IMR-90 (cell line): Measurements from ENCODE around the gene DTX1. TPM values are rescaled to one million over a fixed set of nuclear protein-coding genes. Genes with fewer than 3 reads are reported as not detected.

ENCODE experiments used
- ATAC-seq: fragments of 200-7000 bp; cut with Tn5 transposase; 2 replicates; pipeline ENCODE4 v1.9.1; 2020; ENCODE audit warnings: low read depth, mild to moderate bottlenecking, moderate library complexity
- BruUV-seq: library from RNA; stranded (reverse); fragments of 400-500 nt; replicated peaks from 2 replicates; lab custom pipeline; 2021; lab: Mats Ljungman, UMichigan
- CTCF ChIA-PET: fragments of 300-600 bp; formaldehyde crosslinking; extraction: SDS; loops from one replicate; lab custom pipeline; 2021; ENCODE audit warnings: antibody characterized with exemption; lab: Yijun Ruan, JAX
- POLR2A ChIA-PET: fragments of 300-600 bp; sonication (Branson Sonifier 250); formaldehyde crosslinking; loops from one replicate; lab custom pipeline; 2022; ENCODE audit warnings: antibody characterized with exemption; ENCODE audit not compliant: unreplicated experiment; lab: Charles Lee
- DNase-seq: peaks from one replicate; pipeline ENCODE4 v3.0.0; 2013
- H2AFZ ChIP-seq: replicated peaks from 2 replicates; pipeline ENCODE3; 2013; ENCODE audit warnings: low read length, mild to moderate bottlenecking; ENCODE audit not compliant: poor library complexity
- H2AK5ac ChIP-seq: 2 replicates; pipeline ENCODE4 v1.6.1; 2013; ENCODE audit warnings: low read depth, low read length, inconsistent platforms
- H2AK9ac ChIP-seq: replicated peaks from 2 replicates; pipeline ENCODE3; 2013; ENCODE audit warnings: mild to moderate bottlenecking, low read depth, low read length, moderate library complexity; ENCODE audit not compliant: poor library complexity
- H2BK120ac ChIP-seq: 2 replicates; pipeline ENCODE4 v1.6.1; 2013; ENCODE audit warnings: low read depth, low read length, inconsistent platforms
- H2BK15ac ChIP-seq: 3 replicates; pipeline ENCODE4 v1.6.1; 2013; ENCODE audit warnings: low read depth, low read length, inconsistent platforms
- H2BK20ac ChIP-seq: 2 replicates; pipeline ENCODE4 v1.6.1; 2013; ENCODE audit warnings: low read depth, mild to moderate bottlenecking, inconsistent platforms, low read length, moderate library complexity
- H2BK5ac ChIP-seq: 2 replicates; pipeline ENCODE4 v1.6.1; 2013; ENCODE audit warnings: mild to moderate bottlenecking, low read depth, low read length, inconsistent platforms; ENCODE audit not compliant: poor library complexity, severe bottlenecking
- H3K14ac ChIP-seq: replicated peaks from 2 replicates; pipeline ENCODE4 v1.6.1; 2013; ENCODE audit warnings: low read depth, low read length, inconsistent platforms
- H3K18ac ChIP-seq: 2 replicates; pipeline ENCODE4 v1.6.1; 2013; ENCODE audit warnings: low read depth, low read length, control low read depth
- H3K23ac ChIP-seq: 2 replicates; pipeline ENCODE4 v1.6.1; 2013; ENCODE audit warnings: low read depth, low read length, inconsistent platforms
- H3K27ac ChIP-seq: 2 replicates; pipeline ENCODE4 v1.5.1; 2013; ENCODE audit warnings: mild to moderate bottlenecking, control low read depth, low read length; ENCODE audit not compliant: insufficient read depth
- H3K27me3 ChIP-seq: 2 replicates; pipeline ENCODE4 v1.6.1; 2013; ENCODE audit warnings: low read length; ENCODE audit not compliant: control insufficient read depth, insufficient read depth
- H3K36me3 ChIP-seq: 2 replicates; pipeline ENCODE4 v1.6.1; 2013; ENCODE audit warnings: low read length, mixed read lengths; ENCODE audit not compliant: control insufficient read depth, insufficient read depth
- H3K4ac ChIP-seq: 2 replicates; pipeline ENCODE4 v1.6.1; 2013; ENCODE audit warnings: low read depth, low read length, inconsistent platforms
- H3K4me1 ChIP-seq: 2 replicates; pipeline ENCODE4 v1.6.1; 2013; ENCODE audit warnings: low read length, mixed read lengths; ENCODE audit not compliant: control insufficient read depth, insufficient read depth
- H3K4me2 ChIP-seq: 2 replicates; pipeline ENCODE4 v1.6.1; 2013; ENCODE audit warnings: low read depth, mild to moderate bottlenecking, control low read depth, low read length, moderate library complexity
- H3K4me3 ChIP-seq: 2 replicates; pipeline ENCODE4 v1.5.1; 2013; ENCODE audit warnings: low read depth, mild to moderate bottlenecking, control low read depth, low read length, moderate library complexity; ENCODE audit not compliant: insufficient read depth
- H3K56ac ChIP-seq: 2 replicates; pipeline ENCODE4 v1.6.1; 2013; ENCODE audit warnings: low read length, inconsistent platforms; ENCODE audit not compliant: insufficient read depth; ENCODE audit errors: extremely low read depth
- H3K79me1 ChIP-seq, 2 experiments: 2 replicates each; pipeline ENCODE4 v1.6.1; 2013; ENCODE audit warnings: low read length in 2 of 2, inconsistent platforms in 1 of 2, low read depth in 1 of 2
- H3K9ac ChIP-seq: 2 replicates; pipeline ENCODE4 v1.6.1; 2013; ENCODE audit warnings: low read depth, low read length, control low read depth
- H3K9me1 ChIP-seq: 2 replicates; pipeline ENCODE4 v1.6.1; 2013; ENCODE audit warnings: low read length, inconsistent platforms; ENCODE audit not compliant: insufficient read depth
- H3K9me3 ChIP-seq: 2 replicates; pipeline ENCODE4 v1.6.1; 2013; ENCODE audit warnings: low read length; ENCODE audit not compliant: control insufficient read depth, insufficient read depth
- H4K20me1 ChIP-seq: 2 replicates; pipeline ENCODE4 v1.6.1; 2013; ENCODE audit warnings: low read length, inconsistent platforms; ENCODE audit not compliant: insufficient read depth
- H4K5ac ChIP-seq: 2 replicates; pipeline ENCODE4 v1.6.1; 2013; ENCODE audit warnings: mild to moderate bottlenecking, low read depth, low read length, control low read depth
- H4K8ac ChIP-seq, 2 experiments: 2 replicates each; pipeline ENCODE4 v1.6.1; 2013; ENCODE audit warnings: low read depth in 2 of 2, low read length in 2 of 2, control low read depth in 1 of 2, inconsistent platforms in 1 of 2
- H4K91ac ChIP-seq: 2 replicates; pipeline ENCODE4 v1.6.1; 2013; ENCODE audit warnings: low read depth, low read length, inconsistent platforms; ENCODE audit not compliant: insufficient read depth
- ELK1 ChIP-seq: fragments of 150-350 bp; IDR thresholded peaks from 2 replicates; pipeline ENCODE4 v1.6.1; 2016; ENCODE audit warnings: low read depth, mild to moderate bottlenecking, low read length, moderate library complexity, borderline replicate concordance
- MAFK ChIP-seq: IDR thresholded peaks from 2 replicates; pipeline ENCODE4 v1.6.1; 2012; ENCODE audit warnings: low read depth, low read length, improper control_type of control experiment
- WGBS, 2 experiments: methylation state at CpG; one replicate each; pipeline versions ENCODE4 v1.1.5 to v1.1.7; 2013; ENCODE audit warnings: missing lambda C conversion rate in 2 of 2; ENCODE audit not compliant: insufficient read length in 1 of 2; ENCODE audit errors: extremely low coverage in 2 of 2; 5-methylcytosine and 5-hydroxymethylcytosine counted together
- dilution Hi-C: fragments of 300-500 bp; cut with HindIII; formaldehyde crosslinking; loops from one replicate; pipeline ENCODE4 v1.14.3; 2018; ENCODE audit warnings: low sequenced_read_pairs; ENCODE audit not compliant: unreplicated experiment
- in situ Hi-C: fragments of 300-500 bp; cut with MboI; formaldehyde crosslinking; loops from 3 replicates; pipeline ENCODE4 v1.14.3; 2019; ENCODE audit warnings: low sequenced_read_pairs, inconsistent platforms, mixed read lengths
- intact Hi-C: fragments of 100-400 bp; cut with micrococcal nuclease; formaldehyde crosslinking; loops from 2 replicates; pipeline ENCODE4 v1.10.0; 2022
- polyA plus RNA-seq, 3 experiments: library from polyadenylated mRNA; depleted of rRNA; stranded (reverse); fragments of >200 nt; gene quantifications; 2 replicates each; pipeline ENCODE4 v1.2.3, GENCODE V29; 2012; ENCODE audit warnings: low replicate concordance in 1 of 3
- total RNA-seq: library from RNA; depleted of rRNA; stranded (reverse); fragments of >200 nt; gene quantifications from 2 replicates; pipeline ENCODE4 v1.2.3, GENCODE V29; 2012

DTX1 gene
- total and polyA plus RNA-seq, 2 of the 4 experiments (the other 2 are of a cell fraction), result not detected

DNA sequence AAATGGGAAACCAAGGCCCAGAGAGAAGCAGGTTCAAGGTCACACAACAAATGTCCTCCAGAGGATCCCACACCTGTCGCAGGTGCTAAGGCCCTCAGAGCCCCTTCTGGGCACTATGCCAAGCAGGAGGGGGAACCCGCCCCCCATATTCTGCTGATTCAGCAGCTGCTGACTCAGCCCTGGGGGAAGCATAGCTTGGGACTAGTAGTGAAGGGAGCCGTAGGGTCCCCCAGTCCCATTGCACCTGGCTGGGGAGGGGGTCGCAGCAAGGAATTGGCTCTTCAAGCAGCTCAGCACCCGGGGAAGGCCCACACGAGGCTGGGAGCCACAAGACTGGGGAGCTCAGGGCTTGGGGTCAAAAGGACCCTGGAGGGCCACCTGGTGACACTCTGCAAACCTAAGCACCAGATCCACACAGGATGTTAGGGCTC, 78.0 kb downstream of the DTX1 start:
- Histone ChIP-seq H3K18ac (no peak overlapping the region), H3K9me1 (no peaks in the 10 kb centered on the region), H3K27ac (no peak overlapping the region), H4K8ac (no peak overlapping the region), H2AFZ (no peak overlapping the region), H3K4me2 (no peak overlapping the region), H3K9me3 (no peaks in the 10 kb centered on the region), H3K36me3 (no peaks in the 10 kb centered on the region), H3K9ac (no peak overlapping the region), H3K4me3 (no peak overlapping the region), H4K91ac (no peak overlapping the region), H2AK9ac (no peak overlapping the region), H4K20me1 (no peaks in the 10 kb centered on the region), H3K56ac (no peak overlapping the region), H2BK120ac (no peak overlapping the region), H3K4ac (no peak overlapping the region), H2BK5ac (no peak overlapping the region), H3K79me1 (no peaks in the 10 kb centered on the region), H4K5ac (no peak overlapping the region), H2BK15ac (no peak overlapping the region), H3K4me1 (no peaks in the 10 kb centered on the region), H2BK20ac (no peak overlapping the region), H2AK5ac (no peak overlapping the region), H3K23ac (no peak overlapping the region), H3K14ac (no peak overlapping the region), H3K27me3 (peaks cover 1% of the 10 kb centered on the region; the same call in 1 of the 2 replicates)
- TF ChIP-seq ELK1, result no peak
- TF ChIP-seq MAFK, result peak; percentile 76; the same call in 1 of the 2 replicates
- DNase-seq (no peak), ATAC-seq (no peak)
- in situ Hi-C loops, result no loop called here
- no TSS peak for BruUV-seq
- dilution Hi-C loops, result no loop called here
- CTCF ChIA-PET, result no interaction called here
- POLR2A ChIA-PET, result no interaction called here
- no CpG with 5 or more reads among the region's 6 CpGs for WGBS, 2 experiments
- intact Hi-C loops, result no loop called here
